OCI-LY7 (cell line): ENCODE measurements around the gene ABCC1. TPM values are rescaled to one million over a fixed set of nuclear protein-coding genes. Genes with fewer than 3 reads are reported as not detected.

Experiments used
- BruUV-seq: library from RNA; stranded (reverse); fragments of 400-500 nt; replicated peaks from 2 replicates; lab custom pipeline; 2021; lab: Mats Ljungman, UMichigan
- CTCF ChIA-PET: fragments of 300-600 bp; sonication (Branson Sonifier 250); formaldehyde crosslinking; loops from one replicate; lab custom pipeline; 2022; ENCODE audit warnings: antibody characterized with exemption; ENCODE audit not compliant: unreplicated experiment; lab: Charles Lee
- POLR2A ChIA-PET: fragments of 300-600 bp; sonication (Branson Sonifier 250); formaldehyde crosslinking; loops from one replicate; lab custom pipeline; 2022; ENCODE audit warnings: antibody characterized with exemption; lab: Charles Lee
- DNase-seq: peaks from one replicate; pipeline ENCODE4 v3.0.0-alpha.2; 2015; ENCODE audit warnings: low spot score
- H2AFZ ChIP-seq: fragments of 200-600 bp; sonication (generic), shearing (Covaris generic); 2 replicates; pipeline ENCODE4 v1.6.1; 2014; ENCODE audit warnings: mild to moderate bottlenecking, antibody characterized with exemption, low read length, moderate library complexity
- H3K27ac ChIP-seq: fragments of 200-600 bp; sonication (generic); 2 replicates; pipeline ENCODE4 v1.5.1; 2014; ENCODE audit warnings: mixed run types, low read depth, mild to moderate bottlenecking, moderate library complexity, low read length, inconsistent platforms; ENCODE audit not compliant: poor library complexity, severe bottlenecking
- H3K36me3 ChIP-seq: fragments of 200-600 bp; sonication (generic); 2 replicates; pipeline ENCODE4 v1.6.1; 2014; ENCODE audit warnings: mild to moderate bottlenecking, antibody characterized with exemption, low read length, moderate library complexity, mixed read lengths; ENCODE audit not compliant: insufficient read depth
- H3K4me1 ChIP-seq: fragments of 200-600 bp; sonication (generic); 2 replicates; pipeline ENCODE4 v1.5.1; 2014; ENCODE audit warnings: mild to moderate bottlenecking, low read length; ENCODE audit not compliant: insufficient read depth, poor library complexity, severe bottlenecking
- H3K4me2 ChIP-seq: fragments of 200-600 bp; sonication (generic); 2 replicates; pipeline ENCODE4 v1.6.1; 2014; ENCODE audit warnings: mild to moderate bottlenecking, low read length
- H3K4me3 ChIP-seq: fragments of 200-600 bp; sonication (generic); 2 replicates; pipeline ENCODE4 v1.5.1; 2014; ENCODE audit warnings: mild to moderate bottlenecking, low read depth, low read length; ENCODE audit not compliant: poor library complexity, severe bottlenecking
- H3K79me2 ChIP-seq: fragments of 200-600 bp; sonication (generic); 2 replicates; pipeline ENCODE4 v1.6.1; 2016; ENCODE audit warnings: low read depth, mild to moderate bottlenecking, low read length, moderate library complexity, mixed read lengths; ENCODE audit not compliant: insufficient read depth
- H3K9me2 ChIP-seq: fragments of 200-600 bp; sonication (generic); 2 replicates; pipeline ENCODE4 v1.6.1; 2016; ENCODE audit warnings: mild to moderate bottlenecking, low read length, mixed read lengths; ENCODE audit not compliant: insufficient read depth
- H3K9me3 ChIP-seq: fragments of 200-600 bp; sonication (generic); 2 replicates; pipeline ENCODE4 v1.6.1; 2014; ENCODE audit warnings: mild to moderate bottlenecking, mixed run types, low read length, mixed read lengths
- H4K20me1 ChIP-seq: fragments of 200-600 bp; sonication (generic); 2 replicates; pipeline ENCODE4 v1.6.1; 2014; ENCODE audit warnings: mild to moderate bottlenecking, antibody characterized with exemption, low read length, moderate library complexity, mixed read lengths; ENCODE audit not compliant: insufficient read depth
- CTCF ChIP-seq: fragments of 200-600 bp; sonication (generic); conservative IDR thresholded peaks from 2 replicates; pipeline ENCODE4 v1.5.1; 2014; ENCODE audit warnings: mild to moderate bottlenecking, antibody characterized with exemption, low read length, moderate library complexity, mixed read lengths
- EZH2phosphoT487 ChIP-seq: fragments of 200-600 bp; sonication (generic); IDR thresholded peaks from 2 replicates; pipeline ENCODE4 v1.6.1; 2018; ENCODE audit warnings: low read depth, borderline replicate concordance, mild to moderate bottlenecking, mixed run types, antibody characterized with exemption, low read length, moderate library complexity, mixed read lengths
- intact Hi-C: fragments of 100-400 bp; cut with micrococcal nuclease; formaldehyde crosslinking; loops from one replicate; pipeline ENCODE4 v1.10.0; 2022; ENCODE audit not compliant: unreplicated experiment
- total RNA-seq, 2 experiments: library from RNA; depleted of rRNA in 1 of 2; stranded (reverse); fragments of >200 nt in 1 of 2; shearing (Covaris generic) in 1 of 2; gene quantifications; 2 replicates each; pipeline ENCODE4 v1.2.3, GENCODE V29; 2014 to 2022

Gene ABCC1
- total RNA-seq, 2 experiments from 2014 or later, result 39.9 to 71.8 TPM

- intact Hi-C loops, result no loop called here
- Histone ChIP-seq H3K4me2 (no peak overlapping the region), H3K27ac (no peak overlapping the region), H4K20me1 (no peaks in the 10 kb centered on the region), H3K79me2 (no peaks in the 10 kb centered on the region), H2AFZ (peak overlapping the region; percentile 72), H3K4me1 (peaks cover 23% of the 10 kb centered on the region), H3K36me3 (no peaks in the 10 kb centered on the region), H3K9me3 (0 out of 2 replicates have a peak, but pooled peaks cover 2% of the 10 kb centered on the region), H3K4me3 (no peak overlapping the region), H3K9me2 (no peaks in the 10 kb centered on the region)
- ChIA-PET CTCF (no interaction called here), POLR2A (interaction anchor here (0.6 to 1.1 kb wide), 3 partner anchors 12 to 237 kb away, joined by 3 read pairs; no protein-coding TSS in a partner anchor)
- TF ChIP-seq CTCF, result no peak
- no peak for TF ChIP-seq EZH2phosphoT487
- DNase-seq, result no peak
- no TSS peak for BruUV-seq
Measured at GRCh38 chr16:15900901-15901500, 48.4 kb upstream of the ABCC1 start.

- intact Hi-C loops, result no loop called here
- 0 out of 2 replicates have a peak, but pooled peaks cover 8% of the 10 kb centered on the region for H3K9me3 ChIP-seq
- ChIA-PET POLR2A (no interaction called here), CTCF (interaction anchor here (1.5 kb wide), 1 partner anchor 15 kb away, joined by 4 read pairs; the partner anchor contains the start of gene CEP20)
- BruUV-seq, result no TSS peak
- TF ChIP-seq EZH2phosphoT487 (no peak), CTCF (no peak)
- H3K4me2 ChIP-seq, result no peak overlapping the region
- H3K27ac ChIP-seq, result no peak overlapping the region
- H2AFZ ChIP-seq, result no peak overlapping the region
- no peaks in the 10 kb centered on the region for H4K20me1 ChIP-seq
- no peaks in the 10 kb centered on the region for H3K79me2 ChIP-seq
- H3K4me1 ChIP-seq, result peaks cover 16% of the 10 kb centered on the region
- H3K36me3 ChIP-seq, result no peaks in the 10 kb centered on the region
- no peaks in the 10 kb centered on the region for H3K9me2 ChIP-seq
- no peak overlapping the region for H3K4me3 ChIP-seq
- DNase-seq, result no peak
Measured at GRCh38 chr16:15903960-15904359, 45.5 kb upstream of the ABCC1 start.

- Histone ChIP-seq H3K79me2 (no peaks in the 10 kb centered on the region), H4K20me1 (no peaks in the 10 kb centered on the region), H3K4me2 (no peak overlapping the region), H3K36me3 (no peaks in the 10 kb centered on the region), H3K27ac (no peak overlapping the region), H2AFZ (no peak overlapping the region), H3K9me2 (no peaks in the 10 kb centered on the region), H3K4me3 (no peak overlapping the region), H3K9me3 (0 out of 2 replicates have a peak, but pooled peaks cover 8% of the 10 kb centered on the region), H3K4me1 (peaks cover 10% of the 10 kb centered on the region)
- DNase-seq, result no peak
- intact Hi-C loops, result no loop called here
- no peak for TF ChIP-seq EZH2phosphoT487
- no peak for TF ChIP-seq CTCF
- CTCF ChIA-PET, result no interaction called here
- BruUV-seq, result no TSS peak
- POLR2A ChIA-PET, result interaction anchor here (0.6 to 0.7 kb wide), 2 partner anchors 11 to 46 kb away, joined by 3 read pairs; no protein-coding TSS in a partner anchor
Measured at GRCh38 chr16:15906439-15906838, 43.0 kb upstream of the ABCC1 start.
